Aorta (tissue), 5 donors: ENCODE results near the gene GGT5. TPM values are rescaled to one million over a fixed set of nuclear protein-coding genes. Genes with fewer than 3 reads are reported as not detected.

Experiments
- ATAC-seq: fragments of 200-7000 bp; cut with Tn5 transposase; one replicate; pipeline ENCODE4 v1.9.1; 2022; ENCODE audit warnings: moderate library complexity; ENCODE audit not compliant: low FRiP score
- DNase-seq, 2 donors: peaks; one replicate each; pipeline ENCODE4 v3.0.0-alpha.2; 2020
- H3K27ac ChIP-seq, 2 donors: one replicate each; pipeline ENCODE4 v1.5.1; 2013; ENCODE audit warnings: low read length in 2 of 2, mild to moderate bottlenecking in 2 of 2, moderate library complexity in 2 of 2, control low read depth in 1 of 2, inconsistent platforms in 1 of 2, low read depth in 1 of 2
- H3K27me3 ChIP-seq, 2 donors: one replicate each; pipeline ENCODE4 v1.6.1; 2013; ENCODE audit warnings: control low read depth in 1 of 2, low read length in 1 of 2, mild to moderate bottlenecking in 1 of 2, moderate library complexity in 1 of 2; ENCODE audit not compliant: insufficient read depth in 2 of 2, control insufficient read depth in 1 of 2
- H3K36me3 ChIP-seq, 2 donors: one replicate each; pipeline ENCODE4 v1.6.1; 2013; ENCODE audit warnings: control low read depth in 1 of 2, low read length in 1 of 2, mild to moderate bottlenecking in 1 of 2; ENCODE audit not compliant: insufficient read depth in 2 of 2, control insufficient read depth in 1 of 2
- H3K4me1 ChIP-seq, 2 donors: one replicate each; pipeline ENCODE4 v1.6.1; 2013; ENCODE audit warnings: low read length in 2 of 2, control low read depth in 1 of 2, mild to moderate bottlenecking in 1 of 2, moderate library complexity in 1 of 2; ENCODE audit not compliant: insufficient read depth in 2 of 2, control insufficient read depth in 1 of 2
- H3K4me3 ChIP-seq, 2 donors: one replicate each; pipeline ENCODE4 v1.5.1; 2013; ENCODE audit warnings: low read length in 2 of 2, control low read depth in 1 of 2, mild to moderate bottlenecking in 1 of 2
- H3K9me3 ChIP-seq: one replicate; pipeline ENCODE4 v1.6.1; 2013; ENCODE audit warnings: mild to moderate bottlenecking, low read length; ENCODE audit not compliant: control insufficient read depth
- WGBS, 2 donors: extraction: QIAGEN DNeasy Blood & Tissue Kit; methylation state at CpG; one replicate each; pipeline ENCODE4 v1.1.7; 2013; 5-methylcytosine and 5-hydroxymethylcytosine counted together
- intact Hi-C, 2 donors: fragments of 100-400 bp; cut with DNase I; formaldehyde crosslinking; loops; one replicate each; pipeline versions ENCODE4 v1.14.2 to v1.15.0; 2022
- polyA plus RNA-seq, 2 donors: library from polyadenylated mRNA; stranded (reverse); fragments of 200-250 nt; gene quantifications; one replicate each; pipeline ENCODE4 v1.2.3, GENCODE V29; 2013
- total RNA-seq, 2 donors: library from RNA; stranded (reverse); fragmentation: NEBNext Ultra II Directional; extraction: Animal tissue kit (Norgen Biotek cat#: 25700); gene quantifications; one replicate each; pipeline ENCODE4 v1.2.1, GENCODE V29; 2021
- donor health status: healthy with polysubstance abuse.
- donor health status: Bipolar disorder and iron deficiency.
- donor health status: DM: no; HTN: no; CAD: no.
- donor health status: DM: no; HTN: no; CAD: no.
- donor health status: DM: yes; HTN: yes; CAD: no.

The GGT5 gene
- total and polyA plus RNA-seq, 4 donors: 50.8 to 434 (median 57.0) TPM

GRCh38 chr22:24232725-24233124, 12.2 kb downstream of the GGT5 start:
- intact Hi-C loops: no loop called here
- DNase-seq (no peak), ATAC-seq (no peak)
- no peaks in the 10 kb centered on the region for H3K4me1 ChIP-seq
- H3K27me3 ChIP-seq: no peaks in the 10 kb centered on the region
- H3K27ac ChIP-seq: no peak overlapping the region
- H3K9me3 ChIP-seq: no peaks in the 10 kb centered on the region
- WGBS, 2 donors: 96 to 98% methylated on average over 15 of the region's 15 CpGs
- H3K4me3 ChIP-seq: no peak overlapping the region
- H3K36me3 ChIP-seq: no peaks in the 10 kb centered on the region

- H3K4me1 ChIP-seq: no peaks in the 10 kb centered on the region
- H3K9me3 ChIP-seq: no peaks in the 10 kb centered on the region
- no peaks in the 10 kb centered on the region for H3K27me3 ChIP-seq
- WGBS, 2 donors: 92 to 97% methylated on average over 6 of the region's 6 CpGs
- intact Hi-C loops: no loop called here
- ATAC-seq: no peak
- no peak overlapping the region for H3K4me3 ChIP-seq
- H3K36me3 ChIP-seq: no peaks in the 10 kb centered on the region
- H3K27ac ChIP-seq: no peak overlapping the region
- DNase-seq: no peak
Measured at GRCh38 chr22:24232124-24232523, 12.8 kb downstream of the GGT5 start.

- DNase-seq: no peak
- WGBS, 2 donors: 92 to 93% methylated on average over 9 of the region's 9 CpGs
- H3K4me3 ChIP-seq: no peak overlapping the region
- H3K4me1 ChIP-seq: no peaks in the 10 kb centered on the region
- no peak overlapping the region for H3K27ac ChIP-seq
- H3K27me3 ChIP-seq: no peaks in the 10 kb centered on the region
- no peak for ATAC-seq
- intact Hi-C loops: no loop called here
- H3K9me3 ChIP-seq: no peaks in the 10 kb centered on the region
- H3K36me3 ChIP-seq: no peaks in the 10 kb centered on the region
Measured at GRCh38 chr22:24231706-24232105, 13.2 kb downstream of the GGT5 start.

- 56 to 60% methylated on average over 18 of the region's 18 CpGs for WGBS, 2 donors
- ATAC-seq: no peak
- H3K4me1 ChIP-seq: no peaks in the 10 kb centered on the region
- intact Hi-C loops: no loop called here
- DNase-seq: peak in 1 of 2 donors; percentile 85
- H3K27me3 ChIP-seq: no peaks in the 10 kb centered on the region
- H3K9me3 ChIP-seq: no peaks in the 10 kb centered on the region
- no peak overlapping the region for H3K4me3 ChIP-seq
- H3K27ac ChIP-seq: no peak overlapping the region
- H3K36me3 ChIP-seq: no peaks in the 10 kb centered on the region
Measured at GRCh38 chr22:24230911-24231656, 13.8 kb downstream of the GGT5 start.

- Histone ChIP-seq H3K4me1 (no peaks in the 10 kb centered on the region), H3K36me3 (no peaks in the 10 kb centered on the region), H3K27ac (no peak overlapping the region), H3K9me3 (no peaks in the 10 kb centered on the region), H3K27me3 (no peaks in the 10 kb centered on the region), H3K4me3 (no peak overlapping the region)
- WGBS, 2 donors: 95 to 98% methylated on average over 14 of the region's 14 CpGs
- intact Hi-C loops: no loop called here
- ATAC-seq (peak; percentile 23), DNase-seq (no peak)
Measured at GRCh38 chr22:24225951-24226350, 18.9 kb downstream of the GGT5 start.

- no peak overlapping the region for H3K27ac ChIP-seq
- no peaks in the 10 kb centered on the region for H3K9me3 ChIP-seq
- H3K4me1 ChIP-seq: no peaks in the 10 kb centered on the region
- DNase-seq (no peak), ATAC-seq (no peak)
- H3K27me3 ChIP-seq: no peaks in the 10 kb centered on the region
- no peak overlapping the region for H3K4me3 ChIP-seq
- H3K36me3 ChIP-seq: no peaks in the 10 kb centered on the region
- intact Hi-C loops: no loop called here
- 84 to 89% methylated on average over 14 of the region's 14 CpGs for WGBS, 2 donors
Measured at GRCh38 chr22:24225044-24225601, 19.8 kb downstream of the GGT5 start.

- no peaks in the 10 kb centered on the region for H3K27me3 ChIP-seq
- no peaks in the 10 kb centered on the region for H3K4me1 ChIP-seq
- ATAC-seq (no peak), DNase-seq (no peak)
- 98 to 100% methylated on average over 1 of the region's 1 CpG for WGBS, 2 donors
- no peak overlapping the region for H3K4me3 ChIP-seq
- intact Hi-C loops: no loop called here
- H3K9me3 ChIP-seq: no peaks in the 10 kb centered on the region
- no peaks in the 10 kb centered on the region for H3K36me3 ChIP-seq
- no peak overlapping the region for H3K27ac ChIP-seq
Measured at GRCh38 chr22:24224468-24224867, 20.4 kb downstream of the GGT5 start.

GRCh38 chr22:24219750-24220149, 25.1 kb downstream of the GGT5 start:
- 96% methylated on average over 9 of the region's 9 CpGs for WGBS, 2 donors
- ATAC-seq (no peak), DNase-seq (no peak)
- no peak overlapping the region for H3K27ac ChIP-seq
- H3K4me1 ChIP-seq: no peaks in the 10 kb centered on the region
- intact Hi-C loops: no loop called here
- H3K27me3 ChIP-seq: no peaks in the 10 kb centered on the region
- H3K4me3 ChIP-seq: no peak overlapping the region
- no peaks in the 10 kb centered on the region for H3K36me3 ChIP-seq
- no peaks in the 10 kb centered on the region for H3K9me3 ChIP-seq

- no peaks in the 10 kb centered on the region for H3K9me3 ChIP-seq
Measured at GRCh38 chr22:24217384-24217783, 27.5 kb downstream of the GGT5 start.

More at GRCh38 chr22:24217384-24217783, 27.5 kb downstream of the GGT5 start:
- Histone ChIP-seq H3K36me3 (no peaks in the 10 kb centered on the region), H3K4me3 (no peak overlapping the region), H3K27ac (no peak overlapping the region), H3K27me3 (no peaks in the 10 kb centered on the region), H3K4me1 (no peaks in the 10 kb centered on the region)
- DNase-seq (no peak), ATAC-seq (no peak)
- intact Hi-C loops: no loop called here
- WGBS, 2 donors: 81 to 85% methylated on average over 3 of the region's 3 CpGs
